HG02798 (cell line): ENCODE data around the gene CAMTA2.

Experiments
- ATAC-seq: cut with Tn5 transposase; IDR thresholded peaks from one replicate; pipeline ENCODE4 v1.9.1; 2021; ENCODE audit warnings: mild to moderate bottlenecking; ENCODE audit not compliant: unreplicated experiment, poor library complexity

Gene CAMTA2

GRCh38 chr17:4948166-4948930 is 39.1 kb downstream of the CAMTA2 start, which contains the start of gene PFN1:
PFN1 (minus strand) TSS chr17:4948530; CDS start chr17:4948394, 136 bp downstream.
- ATAC-seq: peak; percentile 20

- ATAC-seq: peak; percentile 20
Observed at GRCh38 chr17:4947411-4948165, 39.9 kb downstream of the CAMTA2 start.

GRCh38 chr17:4947010-4947410 is 40.5 kb downstream of the CAMTA2 start:
- no peak for ATAC-seq

- ATAC-seq: no peak
Observed at GRCh38 chr17:4946312-4946976, 41.0 kb downstream of the CAMTA2 start.

GRCh38 chr17:4945944-4946280 is 41.6 kb downstream of the CAMTA2 start:
- ATAC-seq: no peak

GRCh38 chr17:4945176-4945943 is 42.1 kb downstream of the CAMTA2 start:
- ATAC-seq: peak; percentile 28

- no peak for ATAC-seq
Observed at GRCh38 chr17:4944554-4945175, 42.8 kb downstream of the CAMTA2 start.

- ATAC-seq: no peak
Observed at GRCh38 chr17:4944163-4944553, 43.3 kb downstream of the CAMTA2 start.

GRCh38 chr17:4942760-4943508 is 44.5 kb downstream of the CAMTA2 start:
- no peak for ATAC-seq

- no peak for ATAC-seq
Observed at GRCh38 chr17:4941319-4941610, 46.2 kb downstream of the CAMTA2 start.

- ATAC-seq: no peak
Observed at GRCh38 chr17:4940555-4941318, 46.7 kb downstream of the CAMTA2 start.

GRCh38 chr17:4939796-4940554 is 47.5 kb downstream of the CAMTA2 start, which contains the start of the genes RNF167 and SLC25A11:
RNF167 (plus strand) TSS chr17:4940268; CDS start chr17:4940910, 642 bp downstream.
SLC25A11 (minus strand) TSS chr17:4940046; CDS start chr17:4939910, 136 bp downstream.
- peak; percentile 86 for ATAC-seq

GRCh38 chr17:4939546-4939795 is 48.0 kb downstream of the CAMTA2 start:
- no peak for ATAC-seq

- no peak for ATAC-seq
Observed at GRCh38 chr17:4938688-4939545, 48.6 kb downstream of the CAMTA2 start.

- ATAC-seq: no peak
Observed at GRCh38 chr17:4938069-4938491, 49.4 kb downstream of the CAMTA2 start.

GRCh38 chr17:4937553-4937952 is 49.9 kb downstream of the CAMTA2 start:
- no peak for ATAC-seq

GRCh38 chr17:4936436-4936835 is 51.0 kb downstream of the CAMTA2 start:
- ATAC-seq: no peak
